HCT116 (cell line): ENCODE results near the gene ZNF619. TPM values are rescaled to one million over a fixed set of nuclear protein-coding genes. Genes with fewer than 3 reads are reported as not detected.

Source experiments
- ATAC-seq: fragments of 200-7000 bp; cut with Tn5 transposase; 2 replicates; pipeline ENCODE4 v1.9.1; 2020; ENCODE audit warnings: mild to moderate bottlenecking, moderate library complexity
- BruUV-seq: library from RNA; stranded (reverse); fragments of 400-500 nt; replicated peaks from 2 replicates; lab custom pipeline; 2021; lab: Mats Ljungman, UMichigan
- CTCF ChIA-PET: fragments of 300-600 bp; sonication (Branson Sonifier 250); formaldehyde crosslinking; loops from one replicate; lab custom pipeline; 2021; ENCODE audit warnings: antibody characterized with exemption; lab: Charles Lee
- POLR2A ChIA-PET: fragments of 300-600, 350-600 bp; sonication (Branson Sonifier 250); formaldehyde crosslinking; loops from one replicate; lab custom pipeline; 2021; ENCODE audit warnings: antibody characterized with exemption; lab: Charles Lee
- RAD21 ChIA-PET, 2 experiments: fragments of 300-600 bp; sonication (Branson Sonifier 250); formaldehyde crosslinking; loops; one replicate each; lab custom pipeline; 2023; ENCODE audit warnings: low total read pairs in 2 of 2; ENCODE audit not compliant: uncharacterized antibody in 2 of 2, unreplicated experiment in 2 of 2, low non-redundant PET in 1 of 2; lab: Charles Lee
- DNase-seq: peaks from one replicate; pipeline ENCODE4 v3.0.0-alpha.2; 2010; ENCODE audit warnings: low read depth, low spot score
- H2AFZ ChIP-seq: fragments of 200-600 bp; shearing (Covaris generic), sonication (generic); 2 replicates; pipeline ENCODE4 v1.6.1; 2017; ENCODE audit warnings: low read depth, mixed run types, mixed read lengths, antibody characterized with exemption, low read length; ENCODE audit not compliant: poor library complexity, severe bottlenecking
- H3K27ac ChIP-seq: 2 replicates; pipeline ENCODE4 v1.5.1; 2012; ENCODE audit warnings: low read depth, low read length
- H3K27me3 ChIP-seq: fragments of 200-600 bp; sonication (generic); 2 replicates; pipeline ENCODE4 v1.6.1; 2016; ENCODE audit warnings: mixed run types, low read length, mixed read lengths; ENCODE audit not compliant: insufficient read depth
- H3K36me3 ChIP-seq, 2 experiments: fragments of 200-500 bp in 1 of 2; fragments of 200-600 bp in 1 of 2; sonication (Bioruptor generic) in 1 of 2; sonication (generic) in 1 of 2; 2 replicates each; pipeline versions ENCODE4 v1.5.1 to v1.6.1; 2014 to 2016; ENCODE audit warnings: low read length in 2 of 2, inconsistent platforms in 1 of 2, mixed read lengths in 1 of 2, mixed run types in 1 of 2; ENCODE audit not compliant: insufficient read depth in 2 of 2, control insufficient read depth in 1 of 2
- H3K4me1 ChIP-seq, 2 experiments: fragments of 200-600 bp in 1 of 2; sonication (generic) in 1 of 2; 2 replicates each; pipeline versions ENCODE4 v1.5.1 to v1.6.1; 2012 to 2017; ENCODE audit warnings: low read length in 2 of 2, inconsistent platforms in 1 of 2, mild to moderate bottlenecking in 1 of 2, mixed read lengths in 1 of 2, mixed run types in 1 of 2, moderate library complexity in 1 of 2; ENCODE audit not compliant: insufficient read depth in 2 of 2, control insufficient read depth in 1 of 2
- H3K4me2 ChIP-seq: fragments of 200-600 bp; sonication (generic); 2 replicates; pipeline ENCODE4 v1.6.1; 2017; ENCODE audit warnings: mixed run types, low read length, mixed read lengths
- H3K4me3 ChIP-seq, 2 experiments: fragments of 200-600 bp in 1 of 2; sonication (generic) in 1 of 2; replicated peaks in 1 of 2; 2 replicates each; pipeline ENCODE4 v1.5.1; 2011 to 2016; ENCODE audit warnings: low read length in 2 of 2, control low read depth in 1 of 2, low read depth in 1 of 2, mild to moderate bottlenecking in 1 of 2, mixed read lengths in 1 of 2, mixed run types in 1 of 2
- H3K79me2 ChIP-seq: fragments of 200-600 bp; sonication (generic); 2 replicates; pipeline ENCODE4 v1.6.1; 2017; ENCODE audit warnings: mild to moderate bottlenecking, mixed run types, low read length, moderate library complexity, mixed read lengths; ENCODE audit not compliant: insufficient read depth
- H3K9ac ChIP-seq: fragments of 200-600 bp; sonication (generic); 2 replicates; pipeline ENCODE4 v1.6.1; 2016; ENCODE audit warnings: low read length, mixed read lengths
- H3K9me2 ChIP-seq: fragments of 200-600 bp; sonication (generic), shearing (Covaris generic); 2 replicates; pipeline ENCODE4 v1.6.1; 2017; ENCODE audit warnings: mixed run types, mild to moderate bottlenecking, moderate library complexity; ENCODE audit not compliant: insufficient read depth
- H3K9me3 ChIP-seq, 2 experiments: fragments of 200-500 bp in 1 of 2; fragments of 200-600 bp in 1 of 2; sonication (Bioruptor generic) in 1 of 2; sonication (generic) in 1 of 2; 2 replicates each; pipeline ENCODE4 v1.6.1; 2014 to 2017; ENCODE audit warnings: low read length in 2 of 2, mixed read lengths in 2 of 2, inconsistent platforms in 1 of 2, low read depth in 1 of 2, mild to moderate bottlenecking in 1 of 2, mixed run types in 1 of 2, moderate library complexity in 1 of 2; ENCODE audit not compliant: control insufficient read depth in 1 of 2, insufficient read depth in 1 of 2
- H4K20me1 ChIP-seq: fragments of 200-600 bp; sonication (generic), shearing (Covaris generic); 2 replicates; pipeline ENCODE4 v1.6.1; 2017; ENCODE audit warnings: mixed run types, mild to moderate bottlenecking, moderate library complexity; ENCODE audit not compliant: insufficient read depth
- CBX3 ChIP-seq: IDR thresholded peaks from 2 replicates; pipeline ENCODE4 v1.6.1; 2012; ENCODE audit warnings: low read depth
- CEBPB ChIP-seq: IDR thresholded peaks from 2 replicates; pipeline ENCODE4 v1.6.1; 2012; ENCODE audit warnings: low read depth
- EGR1 ChIP-seq: IDR thresholded peaks from 2 replicates; pipeline ENCODE4 v1.6.1; 2012; ENCODE audit warnings: low read depth
- EZH2 ChIP-seq: fragments of 200-600 bp; sonication (generic); IDR thresholded peaks from 2 replicates; pipeline ENCODE4 v1.6.1; 2017; ENCODE audit warnings: antibody characterized with exemption, mixed run types
- FOSL1 ChIP-seq: IDR thresholded peaks from 2 replicates; pipeline ENCODE4 v1.6.1; 2012; ENCODE audit warnings: low read depth
- MAX ChIP-seq: IDR thresholded peaks from 2 replicates; pipeline ENCODE4 v1.6.1; 2012
- POLR2A ChIP-seq: IDR thresholded peaks from 2 replicates; pipeline ENCODE4 v1.7.0; 2011; ENCODE audit warnings: borderline replicate concordance; ENCODE audit not compliant: insufficient read depth, insufficient read length; ENCODE audit errors: extremely low read depth
- POLR2AphosphoS5 ChIP-seq: IDR thresholded peaks from 2 replicates; pipeline ENCODE4 v1.6.1; 2011; ENCODE audit warnings: mild to moderate bottlenecking, low read depth, low read length, moderate library complexity
- REST ChIP-seq: IDR thresholded peaks from 2 replicates; pipeline ENCODE4 v1.6.1; 2012; ENCODE audit warnings: low read depth
- SIN3A ChIP-seq: IDR thresholded peaks from 2 replicates; pipeline ENCODE4 v1.6.1; 2012; ENCODE audit warnings: low read depth
- SP1 ChIP-seq: IDR thresholded peaks from 2 replicates; pipeline ENCODE4 v1.6.1; 2012; ENCODE audit warnings: low read depth
- SRF ChIP-seq: IDR thresholded peaks from 2 replicates; pipeline ENCODE4 v1.6.1; 2012; ENCODE audit warnings: low read depth
- YY1 ChIP-seq: IDR thresholded peaks from 2 replicates; pipeline ENCODE4 v1.6.1; 2011; ENCODE audit warnings: low read length, low read depth, moderate library complexity, mild to moderate bottlenecking; ENCODE audit not compliant: insufficient replicate concordance; ENCODE audit errors: extremely low read depth
- ZBTB33 ChIP-seq: IDR thresholded peaks from 2 replicates; pipeline ENCODE4 v1.6.1; 2011; ENCODE audit warnings: mild to moderate bottlenecking, low read length, moderate library complexity; ENCODE audit not compliant: insufficient replicate concordance; ENCODE audit errors: extremely low read depth
- ZFX ChIP-seq: fragments of 450-650 bp; IDR thresholded peaks from 2 replicates; pipeline ENCODE4 v1.6.1; 2017
- intact Hi-C: fragments of 100-400 bp; cut with micrococcal nuclease; formaldehyde crosslinking; loops from 2 replicates; pipeline ENCODE4 v1.10.0; 2022
- total RNA-seq: library from RNA; stranded (reverse); gene quantifications from one replicate; pipeline ENCODE4 v1.2.1, GENCODE V29; 2021; ENCODE audit not compliant: unreplicated experiment

Gene ZNF619
- total RNA-seq, 1 experiment from 2014 or later, result 7.3 TPM

- Histone ChIP-seq H3K27me3 (no peaks in the 10 kb centered on the region), H3K4me1 (no peaks in the 10 kb centered on the region), H3K9me3 (no peaks in the 10 kb centered on the region), H3K9me2 (no peaks in the 10 kb centered on the region), H3K4me3 (no peak overlapping the region), H3K79me2 (no peaks in the 10 kb centered on the region), H2AFZ (no peak overlapping the region), H4K20me1 (no peaks in the 10 kb centered on the region), H3K9ac (no peak overlapping the region), H3K27ac (no peak overlapping the region), H3K4me2 (no peak overlapping the region), H3K36me3 (no peaks in the 10 kb centered on the region)
- POLR2A ChIA-PET, result no interaction called here
- DNase-seq (no peak), ATAC-seq (no peak)
- intact Hi-C loops, result no loop called here
- no TSS peak for BruUV-seq
- CTCF ChIA-PET, result no interaction called here
- RAD21 ChIA-PET, result no interaction called here
- TF ChIP-seq SIN3A (no peak), ZBTB33 (no peak), CBX3 (no peak), POLR2A (no peak), FOSL1 (no peak), EGR1 (no peak), ZFX (no peak), EZH2 (no peak), POLR2AphosphoS5 (no peak), CEBPB (no peak), SRF (no peak)
These were observed 17.8 kb downstream of the ZNF619 start for GRCh38 chr3:40494698-40495097.

DNA sequence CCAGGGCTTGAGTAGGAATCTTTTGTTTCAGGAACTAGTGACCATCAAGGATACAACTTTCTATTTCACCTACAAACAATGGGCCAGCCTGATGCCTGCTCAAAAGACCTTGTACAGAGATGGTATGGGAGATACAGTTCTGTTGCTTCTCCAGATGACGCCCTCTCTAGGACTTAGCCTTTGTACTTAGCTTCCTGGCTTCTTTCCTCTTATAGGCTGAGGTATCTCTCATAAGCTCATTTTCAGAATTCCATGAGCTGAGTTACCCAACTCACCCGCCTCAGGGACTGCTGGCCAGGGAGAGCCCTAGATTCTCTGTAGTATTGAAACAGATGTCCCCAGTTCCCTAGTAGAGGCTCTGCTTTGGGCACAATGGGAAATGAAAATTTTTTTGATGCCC lies 20.4 kb downstream of the ZNF619 start:
- CTCF ChIA-PET, result no interaction called here
- BruUV-seq, result no TSS peak
- intact Hi-C loops, result no loop called here

More for the DNA sequence above, 20.4 kb downstream of the ZNF619 start:
- POLR2A ChIA-PET, result no interaction called here
- Histone ChIP-seq H3K79me2 (no peaks in the 10 kb centered on the region), H3K4me3 (no peak overlapping the region), H3K27me3 (no peaks in the 10 kb centered on the region), H3K27ac (no peak overlapping the region), H3K36me3 (no peaks in the 10 kb centered on the region), H3K4me1 (no peaks in the 10 kb centered on the region), H2AFZ (no peak overlapping the region), H3K4me2 (no peak overlapping the region), H4K20me1 (no peaks in the 10 kb centered on the region), H3K9me2 (no peaks in the 10 kb centered on the region)
- no peak for ATAC-seq
- TF ChIP-seq ZFX (no peak), POLR2AphosphoS5 (no peak), CBX3 (no peak), SIN3A (no peak), YY1 (no peak), SP1 (no peak), REST (no peak), MAX (no peak)
- TF ChIP-seq, all 23 proteins: peak for 0
- RAD21 ChIA-PET, result no interaction called here
- Histone ChIP-seq H3K9me3 (no peaks in the 10 kb centered on the region), H3K9ac (no peak overlapping the region)
- no peak for DNase-seq
